ENCODE measurements around the gene SEMA6D. TPM values are rescaled to one million over a fixed set of nuclear protein-coding genes. Genes with fewer than 3 reads are reported as not detected.
"Not testable (repeated sequence)": the region's sequence is repeated elsewhere in the genome, so short reads cannot be mapped to it uniquely, and the experiment has no call there.

The SEMA6D gene
- total RNA-seq, 1 experiment from 2014 or later = 0.03 TPM

GRCh38 chr15:47736143-47736786, 19.0 kb downstream of the SEMA6D start:
- DNase-seq (ENCODE audit: low read depth, low spot score) (no peak), ATAC-seq (no peak)
- BruUV-seq (replicated peaks) = no TSS peak
- in situ Hi-C loops (cut with HindIII; ENCODE audit: low pct_unique_long_range_greater_than_20kb, low sequenced_read_pairs) = no loop called here
- H3K27me3 ChIP-seq (ENCODE audit: control insufficient read depth, insufficient read depth, low read length) = no peaks in the 10 kb centered on the region
- no peak for TF ChIP-seq REST (IDR thresholded peaks at IDR 0.05; ENCODE audit: insufficient read depth in 1 of 2, low read depth in 2 of 2, low read length in 1 of 2)
- TF ChIP-seq SIN3A (IDR thresholded peaks at IDR 0.05; ENCODE audit: borderline replicate concordance, insufficient read depth, low read depth, low read length) = no peak
- no peak for TF ChIP-seq TCF7L2 (IDR thresholded peaks at IDR 0.05; ENCODE audit: low read depth, low read length)
- no peak for TF ChIP-seq POLR2AphosphoS5 (IDR thresholded peaks at IDR 0.05; ENCODE audit: low read depth, low read length)
- no peak for TF ChIP-seq CTCF (IDR thresholded peaks at IDR 0.05)
- no peaks in the 10 kb centered on the region for H3K9me3 ChIP-seq (ENCODE audit: control insufficient read depth, insufficient read depth, low read depth, low read length)
- no peak overlapping the region for H3K27ac ChIP-seq (ENCODE audit: low read length)
- H3K4me1 ChIP-seq (ENCODE audit: control insufficient read depth, insufficient read depth, low read length) = no peaks in the 10 kb centered on the region
- intact Hi-C loops (cut with micrococcal nuclease; ENCODE audit: unreplicated experiment) = no loop called here
- POLR2A ChIA-PET = no interaction called here
- CTCF ChIA-PET = no interaction called here
- H3K4me3 ChIP-seq (ENCODE audit: low read depth in 2 of 2, low read length in 2 of 2) = no peak overlapping the region
- no peaks in the 10 kb centered on the region for H3K36me3 ChIP-seq (ENCODE audit: control insufficient read depth, insufficient read depth, low read length)

GRCh38 chr15:47737477-47737876, 20.2 kb downstream of the SEMA6D start:
- Histone ChIP-seq H3K27me3 (ENCODE audit: control insufficient read depth, insufficient read depth, low read length) (no peaks in the 10 kb centered on the region), H3K27ac (ENCODE audit: low read length) (no peak overlapping the region), H3K36me3 (ENCODE audit: control insufficient read depth, insufficient read depth, low read length) (no peaks in the 10 kb centered on the region), H3K9me3 (ENCODE audit: control insufficient read depth, insufficient read depth, low read depth, low read length) (no peaks in the 10 kb centered on the region), H3K4me3 (ENCODE audit: low read depth in 2 of 2, low read length in 2 of 2) (no peak overlapping the region), H3K4me1 (ENCODE audit: control insufficient read depth, insufficient read depth, low read length) (no peaks in the 10 kb centered on the region)
- no TSS peak for BruUV-seq (replicated peaks)
- intact Hi-C loops (cut with micrococcal nuclease; ENCODE audit: unreplicated experiment) = no loop called here
- DNase-seq (ENCODE audit: low read depth, low spot score) = no peak
- in situ Hi-C loops (cut with HindIII; ENCODE audit: low pct_unique_long_range_greater_than_20kb, low sequenced_read_pairs) = no loop called here
- no peak for ATAC-seq
- CTCF ChIA-PET = no interaction called here
- TF ChIP-seq TCF7L2 (IDR thresholded peaks at IDR 0.05; ENCODE audit: low read depth, low read length) = no peak
- TF ChIP-seq CTCF (IDR thresholded peaks at IDR 0.05) = no peak
- no peak for TF ChIP-seq SIN3A (IDR thresholded peaks at IDR 0.05; ENCODE audit: borderline replicate concordance, insufficient read depth, low read depth, low read length)
- no peak for TF ChIP-seq REST (IDR thresholded peaks at IDR 0.05; ENCODE audit: insufficient read depth in 1 of 2, low read depth in 2 of 2, low read length in 1 of 2)
- TF ChIP-seq POLR2AphosphoS5 (IDR thresholded peaks at IDR 0.05; ENCODE audit: low read depth, low read length) = no peak
- POLR2A ChIA-PET = no interaction called here

- H3K27me3 ChIP-seq (ENCODE audit: control insufficient read depth, insufficient read depth, low read length); BruUV-seq (replicated peaks); CTCF ChIA-PET; DNase-seq (ENCODE audit: low read depth, low spot score); H3K4me1 ChIP-seq (ENCODE audit: control insufficient read depth, insufficient read depth, low read length); H3K4me3 ChIP-seq (ENCODE audit: low read depth in 2 of 2, low read length in 2 of 2); ATAC-seq; POLR2A ChIA-PET; intact Hi-C loops (cut with micrococcal nuclease; ENCODE audit: unreplicated experiment); H3K36me3 ChIP-seq (ENCODE audit: control insufficient read depth, insufficient read depth, low read length); H3K9me3 ChIP-seq (ENCODE audit: control insufficient read depth, insufficient read depth, low read depth, low read length); in situ Hi-C loops (cut with HindIII; ENCODE audit: low pct_unique_long_range_greater_than_20kb, low sequenced_read_pairs); H3K27ac ChIP-seq (ENCODE audit: low read length): not testable (repeated sequence)
Observed at GRCh38 chr15:47738144-47738825, 21.0 kb downstream of the SEMA6D start.

Data from Panc1 (cell line).